ENCODE data around the gene TMEM260. TPM values are rescaled to one million over a fixed set of nuclear protein-coding genes. Genes with fewer than 3 reads are reported as not detected.

The TMEM260 gene
- total RNA-seq, 6 donors from 2014 or later, result 6.7 to 27.2 (median 20.1) TPM

DNA sequence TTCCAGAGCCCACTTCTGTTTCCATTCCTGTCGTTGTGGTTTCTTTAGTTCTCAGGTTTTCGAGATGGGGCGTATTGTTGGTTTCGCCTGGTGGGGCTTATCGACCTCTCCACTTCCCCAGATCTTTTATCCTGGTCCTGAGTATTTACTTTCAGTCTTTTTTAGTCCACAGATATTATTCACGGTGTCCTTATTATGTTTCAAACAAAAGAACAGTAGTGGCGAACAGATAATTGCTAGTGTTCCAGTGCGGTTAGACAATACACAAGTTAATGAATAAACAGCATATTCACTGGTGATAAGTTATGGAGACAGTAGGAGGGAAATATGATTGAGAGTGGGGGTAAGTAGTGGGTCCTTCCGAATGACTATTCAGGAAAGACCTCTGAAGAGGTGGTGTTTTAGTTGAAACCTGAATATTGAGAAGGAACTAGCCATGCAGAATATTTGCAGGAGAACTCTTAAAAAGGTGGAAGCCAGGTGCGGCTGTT, 668 bp downstream of the TMEM260 start:
- no peaks in the 10 kb centered on the region for H3K36me3 ChIP-seq
- peaks cover 14 to 24% (median 20%) of the 10 kb centered on the region in 4 donors for H3K4me1 ChIP-seq
- peak overlapping the region; percentile 90 to 97 (median 90) for H3K27ac ChIP-seq
- no peak for ATAC-seq (ENCODE audit: low FRiP score in 2 of 2)
- 1 to 3% methylated on average over 10 of the region's 10 CpGs for WGBS, 2 donors
- no peak for DNase-seq
- H3K9me3 ChIP-seq, result no peaks in the 10 kb centered on the region
- no peaks in the 10 kb centered on the region for H3K27me3 ChIP-seq
- H3K4me3 ChIP-seq, result peak overlapping the region; percentile 83 to 99 (median 94)
- TF ChIP-seq, protein P1, sequence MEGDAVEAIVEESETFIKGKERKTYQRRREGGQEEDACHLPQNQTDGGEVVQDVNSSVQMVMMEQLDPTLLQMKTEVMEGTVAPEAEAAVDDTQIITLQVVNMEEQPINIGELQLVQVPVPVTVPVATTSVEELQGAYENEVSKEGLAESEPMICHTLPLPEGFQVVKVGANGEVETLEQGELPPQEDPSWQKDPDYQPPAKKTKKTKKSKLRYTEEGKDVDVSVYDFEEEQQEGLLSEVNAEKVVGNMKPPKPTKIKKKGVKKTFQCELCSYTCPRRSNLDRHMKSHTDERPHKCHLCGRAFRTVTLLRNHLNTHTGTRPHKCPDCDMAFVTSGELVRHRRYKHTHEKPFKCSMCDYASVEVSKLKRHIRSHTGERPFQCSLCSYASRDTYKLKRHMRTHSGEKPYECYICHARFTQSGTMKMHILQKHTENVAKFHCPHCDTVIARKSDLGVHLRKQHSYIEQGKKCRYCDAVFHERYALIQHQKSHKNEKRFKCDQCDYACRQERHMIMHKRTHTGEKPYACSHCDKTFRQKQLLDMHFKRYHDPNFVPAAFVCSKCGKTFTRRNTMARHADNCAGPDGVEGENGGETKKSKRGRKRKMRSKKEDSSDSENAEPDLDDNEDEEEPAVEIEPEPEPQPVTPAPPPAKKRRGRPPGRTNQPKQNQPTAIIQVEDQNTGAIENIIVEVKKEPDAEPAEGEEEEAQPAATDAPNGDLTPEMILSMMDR (IDR thresholded peaks at IDR 0.05), result no peak
- TF ChIP-seq EP300 (IDR thresholded peaks at IDR 0.05) (no peak), POLR2AphosphoS5 (IDR thresholded peaks at IDR 0.05) (no peak), POLR2A (IDR thresholded peaks at IDR 0.05) (no peak)

DNA sequence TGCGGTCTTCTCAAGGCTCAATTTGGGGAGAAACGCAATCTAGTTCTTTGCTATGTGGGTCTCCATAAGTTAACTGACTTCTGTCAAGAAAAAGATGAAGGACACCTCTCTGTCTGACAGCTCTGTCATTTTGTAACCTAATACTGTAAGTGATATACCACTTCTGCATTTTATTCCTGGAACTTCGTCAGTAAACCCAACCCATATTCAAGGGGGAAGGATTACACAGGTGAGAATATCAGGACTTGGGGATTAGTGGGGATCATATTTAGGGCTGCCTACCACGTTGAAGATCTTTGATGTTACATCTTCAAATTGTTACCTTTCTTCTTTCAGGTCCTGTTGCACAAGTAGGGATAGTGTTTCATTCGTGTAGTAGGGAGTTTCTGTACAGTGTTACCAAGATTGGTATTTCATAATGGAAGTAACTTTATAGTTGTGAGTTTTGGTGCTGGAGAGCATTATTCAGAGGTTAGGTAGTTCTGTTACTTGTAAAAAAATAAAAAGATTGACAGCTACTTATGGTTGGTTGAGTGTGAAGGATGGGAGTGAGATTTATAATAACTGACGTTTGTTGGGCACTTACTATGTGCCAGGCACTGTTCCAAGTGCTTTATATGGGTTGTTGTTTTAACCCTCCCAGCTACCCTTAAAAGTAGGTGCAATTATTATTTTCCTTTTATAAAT, 1.6 kb downstream of the TMEM260 start:
- Histone ChIP-seq H3K36me3 (peaks cover 0 to 9% (median 0%) of the 10 kb centered on the region in 4 donors), H3K27ac (peak overlapping the region in 2 of 4 donors; percentile 90 to 97), H3K9me3 (no peaks in the 10 kb centered on the region), H3K4me1 (peaks cover 14 to 24% (median 20%) of the 10 kb centered on the region in 4 donors), H3K27me3 (no peaks in the 10 kb centered on the region), H3K4me3 (peak overlapping the region in 2 of 4 donors; percentile 89 to 99)
- 53 to 56% methylated on average over 6 of the region's 6 CpGs for WGBS, 2 donors
- ATAC-seq (ENCODE audit: low FRiP score in 2 of 2) (no peak), DNase-seq (no peak)
- TF ChIP-seq POLR2A (IDR thresholded peaks at IDR 0.05) (no peak), EP300 (IDR thresholded peaks at IDR 0.05) (no peak), POLR2AphosphoS5 (IDR thresholded peaks at IDR 0.05) (no peak)
- TF ChIP-seq, protein P1 (IDR thresholded peaks at IDR 0.05), result no peak

DNA sequence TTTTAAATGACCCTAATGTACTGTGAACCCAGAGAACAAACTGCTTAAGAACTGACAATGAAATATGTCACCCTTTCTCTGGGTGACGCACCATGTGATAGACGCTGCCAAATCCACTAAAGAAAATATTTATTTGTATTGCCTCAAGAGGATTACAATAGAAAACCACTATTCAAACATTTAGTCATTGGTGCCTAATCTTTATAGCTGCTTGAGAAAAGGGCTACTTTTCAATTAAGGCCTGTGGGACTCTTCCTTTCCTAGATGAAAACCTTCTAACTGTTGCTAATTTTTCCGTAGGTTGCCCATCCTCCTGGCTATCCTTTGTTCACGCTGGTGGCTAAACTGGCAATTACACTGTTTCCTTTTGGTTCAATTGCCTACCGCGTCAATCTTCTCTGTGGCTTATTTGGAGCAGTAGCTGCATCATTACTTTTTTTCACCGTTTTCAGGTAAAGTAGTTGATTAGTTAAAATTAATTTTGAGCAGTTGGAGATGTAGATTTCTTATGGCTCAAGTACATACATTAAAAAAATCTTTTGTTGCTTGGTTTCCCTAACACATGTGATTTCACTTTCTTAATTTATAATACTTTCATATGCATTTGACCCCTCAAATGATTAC, 6.0 kb downstream of the TMEM260 start:
- WGBS, 2 donors, result 79 to 84% methylated on average over 7 of the region's 7 CpGs
- H3K4me1 ChIP-seq, result peaks cover 10 to 24% (median 18%) of the 10 kb centered on the region in 4 donors
- TF ChIP-seq POLR2A (IDR thresholded peaks at IDR 0.05) (no peak), EP300 (IDR thresholded peaks at IDR 0.05) (no peak), POLR2AphosphoS5 (IDR thresholded peaks at IDR 0.05) (no peak)
- TF ChIP-seq, protein P1 (IDR thresholded peaks at IDR 0.05), result no peak
- H3K27me3 ChIP-seq, result no peaks in the 10 kb centered on the region
- no peak overlapping the region for H3K4me3 ChIP-seq
- peaks cover 0 to 38% (median 2%) of the 10 kb centered on the region in 4 donors for H3K36me3 ChIP-seq
- H3K9me3 ChIP-seq, result no peaks in the 10 kb centered on the region
- H3K27ac ChIP-seq, result no peak overlapping the region
- DNase-seq (no peak), ATAC-seq (ENCODE audit: low FRiP score in 2 of 2) (no peak)

DNA sequence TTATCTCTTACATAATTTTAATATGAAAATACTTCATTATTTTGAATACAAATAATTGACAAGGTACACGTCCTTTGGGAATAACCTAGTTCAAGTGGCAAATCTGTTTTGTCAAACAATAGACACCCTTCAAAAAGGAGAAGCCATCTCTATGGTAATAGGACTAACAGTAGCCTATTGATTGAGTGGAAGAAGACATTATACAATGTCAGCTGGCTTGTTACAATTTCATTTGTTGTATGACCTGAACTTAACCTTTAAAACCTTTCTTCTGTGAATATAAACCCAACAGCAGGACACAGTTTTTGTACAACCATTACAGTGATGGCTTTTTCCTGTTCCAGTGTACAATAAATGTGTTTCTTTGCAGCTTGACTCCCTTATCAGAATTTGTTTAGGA, 8.1 kb downstream of the TMEM260 start:
- Histone ChIP-seq H3K9me3 (no peaks in the 10 kb centered on the region), H3K27me3 (no peaks in the 10 kb centered on the region), H3K36me3 (peaks cover 0 to 38% (median 2%) of the 10 kb centered on the region in 4 donors), H3K4me1 (peaks cover 0 to 4% (median under 1%) of the 10 kb centered on the region in 4 donors), H3K27ac (no peak overlapping the region), H3K4me3 (no peak overlapping the region)
- 92 to 94% methylated on average over 1 of the region's 1 CpG for WGBS, 2 donors
- ATAC-seq (ENCODE audit: low FRiP score in 2 of 2), result no peak
- DNase-seq, result no peak
- TF ChIP-seq POLR2AphosphoS5 (IDR thresholded peaks at IDR 0.05), result no peak

DNA sequence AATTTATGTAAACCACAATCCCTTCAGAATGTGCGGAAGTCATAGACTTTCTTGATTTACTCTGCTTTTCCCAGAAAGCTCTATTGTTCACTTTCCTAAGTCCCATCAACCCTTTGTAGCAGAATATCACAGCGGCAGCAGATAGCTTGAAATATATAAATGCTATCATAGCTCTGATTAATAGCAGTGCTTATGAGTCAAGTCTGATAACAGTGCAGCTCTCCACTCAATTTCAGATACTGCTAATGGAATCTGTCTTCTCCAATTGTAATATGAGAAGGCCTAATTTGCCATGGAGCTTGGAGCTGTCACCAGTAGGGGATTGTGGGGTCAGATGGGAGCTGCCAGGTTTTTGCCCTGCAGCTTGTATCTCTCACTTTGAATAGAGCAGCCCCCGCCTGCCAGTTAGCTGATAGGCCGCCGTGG, 10.9 kb downstream of the TMEM260 start:
- no peak for TF ChIP-seq EP300 (IDR thresholded peaks at IDR 0.05)
- TF ChIP-seq, protein P1 (IDR thresholded peaks at IDR 0.05), result no peak
- no peak for TF ChIP-seq POLR2AphosphoS5 (IDR thresholded peaks at IDR 0.05)
- H3K4me1 ChIP-seq, result no peaks in the 10 kb centered on the region
- DNase-seq, result no peak
- H3K9me3 ChIP-seq, result no peaks in the 10 kb centered on the region
- WGBS, 2 donors, result 81 to 84% methylated on average over 5 of the region's 5 CpGs
- no peak for ATAC-seq (ENCODE audit: low FRiP score in 2 of 2)
- H3K4me3 ChIP-seq, result no peak overlapping the region
- no peaks in the 10 kb centered on the region for H3K27me3 ChIP-seq
- H3K27ac ChIP-seq, result no peak overlapping the region
- peaks cover 0 to 51% (median 4%) of the 10 kb centered on the region in 4 donors for H3K36me3 ChIP-seq
